ENCODE results near the gene CMC1. TPM values are rescaled to one million over a fixed set of nuclear protein-coding genes. Genes with fewer than 3 reads are reported as not detected.

The CMC1 gene
- total and polyA plus RNA-seq, 3 donors from 2014 or later = 7.8 to 29.9 (median 11.7) TPM

GRCh38 chr3:28206479-28206878 lies 34.9 kb upstream of the CMC1 start:
- Histone ChIP-seq H3K27ac (no peak overlapping the region), H3K9me3 (no peaks in the 10 kb centered on the region), H3K27me3 (no peaks in the 10 kb centered on the region), H3K36me3 (ENCODE audit: low read depth, missing control alignments) (no peaks in the 10 kb centered on the region), H3K4me3 (no peak overlapping the region), H3K4me1 (no peaks in the 10 kb centered on the region)
- TF ChIP-seq CTCF (IDR thresholded peaks at IDR 0.05) (no peak), POLR2A (IDR thresholded peaks at IDR 0.05) (no peak)
- DNase-seq = no peak
- 52 to 54% methylated on average over 2 of the region's 2 CpGs for WGBS, 2 donors
- intact Hi-C loops (cut with DNase I; ENCODE audit: low total_unique reads) = no loop called here

- Histone ChIP-seq H3K27ac (no peak overlapping the region), H3K9me3 (no peaks in the 10 kb centered on the region), H3K36me3 (ENCODE audit: low read depth, missing control alignments) (no peaks in the 10 kb centered on the region), H3K27me3 (no peaks in the 10 kb centered on the region), H3K4me1 (no peaks in the 10 kb centered on the region), H3K4me3 (no peak overlapping the region)
- 55 to 62% methylated on average over 7 of the region's 7 CpGs for WGBS, 2 donors
- TF ChIP-seq POLR2A (IDR thresholded peaks at IDR 0.05) (no peak), CTCF (IDR thresholded peaks at IDR 0.05) (no peak)
- DNase-seq = no peak
- intact Hi-C loops (cut with DNase I; ENCODE audit: low total_unique reads) = no loop called here
These were observed 34.3 kb upstream of the CMC1 start for GRCh38 chr3:28207000-28207733.

- no peaks in the 10 kb centered on the region for H3K36me3 ChIP-seq (ENCODE audit: low read depth, missing control alignments)
- no peak for DNase-seq
- H3K4me1 ChIP-seq = no peaks in the 10 kb centered on the region
- no peak overlapping the region for H3K4me3 ChIP-seq
- intact Hi-C loops (cut with DNase I; ENCODE audit: low total_unique reads) = no loop called here
- H3K27me3 ChIP-seq = no peaks in the 10 kb centered on the region
- H3K9me3 ChIP-seq = no peaks in the 10 kb centered on the region
- TF ChIP-seq CTCF (IDR thresholded peaks at IDR 0.05) = no peak
- 93 to 98% methylated on average over 1 of the region's 1 CpG for WGBS, 2 donors
- H3K27ac ChIP-seq = no peak overlapping the region
These were observed 30.3 kb upstream of the CMC1 start for GRCh38 chr3:28210968-28211713.

- no peak overlapping the region for H3K27ac ChIP-seq
- TF ChIP-seq POLR2A (IDR thresholded peaks at IDR 0.05) (no peak), CTCF (IDR thresholded peaks at IDR 0.05) (no peak)
- H3K36me3 ChIP-seq (ENCODE audit: low read depth, missing control alignments) = no peaks in the 10 kb centered on the region
- H3K27me3 ChIP-seq = no peaks in the 10 kb centered on the region
- WGBS, 2 donors = 89 to 95% methylated on average over 1 of the region's 1 CpG
- DNase-seq = no peak
- H3K9me3 ChIP-seq = no peaks in the 10 kb centered on the region
- H3K4me3 ChIP-seq = no peak overlapping the region
- intact Hi-C loops (cut with DNase I; ENCODE audit: low total_unique reads) = no loop called here
- no peaks in the 10 kb centered on the region for H3K4me1 ChIP-seq
These were observed 28.7 kb upstream of the CMC1 start for GRCh38 chr3:28212681-28213080.

Measured in testis (tissue), 3 donors.